B cell (primary cell): Measurements from ENCODE around the gene ZNF789.

Experiments
- EZH2 ChIP-seq: IDR thresholded peaks from 2 replicates; pipeline ENCODE4 v1.6.1; 2012; ENCODE audit warnings: borderline replicate concordance, low read depth, mild to moderate bottlenecking, moderate library complexity, low read length; ENCODE audit not compliant: insufficient read depth, poor library complexity, severe bottlenecking
- TF ChIP-seq, protein P1 (sequence below): fragments of 200-600 bp; IDR thresholded peaks from one replicate; pipeline ENCODE4 v1.8.0; 2022; ENCODE audit warnings: antibody characterized with exemption, mild to moderate bottlenecking

DNA sequence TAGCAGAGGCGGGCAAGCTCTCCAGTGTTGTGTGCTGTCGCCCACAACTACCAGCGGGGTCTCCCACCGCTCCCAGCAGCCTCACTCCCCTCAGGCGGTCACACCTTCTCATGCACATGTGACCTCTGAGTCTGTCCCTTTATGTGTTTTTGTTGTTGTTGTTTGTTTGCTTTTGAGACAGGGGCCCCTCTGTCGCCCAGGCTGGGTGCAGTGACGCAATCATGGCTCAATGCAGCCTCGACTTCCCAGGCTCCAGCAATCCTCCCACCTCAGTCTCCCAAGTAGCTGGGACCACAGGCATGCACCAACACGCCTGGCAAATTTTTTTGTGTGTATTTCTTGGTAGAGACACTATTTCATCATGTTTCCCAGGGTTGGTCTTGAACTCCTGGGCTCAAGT is 32.5 kb upstream of the ZNF789 start:
- TF ChIP-seq, protein P1, sequence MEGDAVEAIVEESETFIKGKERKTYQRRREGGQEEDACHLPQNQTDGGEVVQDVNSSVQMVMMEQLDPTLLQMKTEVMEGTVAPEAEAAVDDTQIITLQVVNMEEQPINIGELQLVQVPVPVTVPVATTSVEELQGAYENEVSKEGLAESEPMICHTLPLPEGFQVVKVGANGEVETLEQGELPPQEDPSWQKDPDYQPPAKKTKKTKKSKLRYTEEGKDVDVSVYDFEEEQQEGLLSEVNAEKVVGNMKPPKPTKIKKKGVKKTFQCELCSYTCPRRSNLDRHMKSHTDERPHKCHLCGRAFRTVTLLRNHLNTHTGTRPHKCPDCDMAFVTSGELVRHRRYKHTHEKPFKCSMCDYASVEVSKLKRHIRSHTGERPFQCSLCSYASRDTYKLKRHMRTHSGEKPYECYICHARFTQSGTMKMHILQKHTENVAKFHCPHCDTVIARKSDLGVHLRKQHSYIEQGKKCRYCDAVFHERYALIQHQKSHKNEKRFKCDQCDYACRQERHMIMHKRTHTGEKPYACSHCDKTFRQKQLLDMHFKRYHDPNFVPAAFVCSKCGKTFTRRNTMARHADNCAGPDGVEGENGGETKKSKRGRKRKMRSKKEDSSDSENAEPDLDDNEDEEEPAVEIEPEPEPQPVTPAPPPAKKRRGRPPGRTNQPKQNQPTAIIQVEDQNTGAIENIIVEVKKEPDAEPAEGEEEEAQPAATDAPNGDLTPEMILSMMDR: no peak
- no peak for TF ChIP-seq EZH2
